PC-3 (cell line): ENCODE data around the gene LAMC2. TPM values are rescaled to one million over a fixed set of nuclear protein-coding genes. Genes with fewer than 3 reads are reported as not detected.
"Not testable (repeated sequence)": the region's sequence is repeated elsewhere in the genome, so short reads cannot be mapped to it uniquely, and the experiment has no call there.

Experiments used
- ATAC-seq: fragments of 200-7000 bp; cut with Tn5 transposase; 2 replicates; pipeline ENCODE4 v1.9.1; 2020; ENCODE audit warnings: mild to moderate bottlenecking, moderate library complexity
- BruUV-seq: library from RNA; stranded (reverse); fragments of 400-500 nt; replicated peaks from 2 replicates; lab custom pipeline; 2021; lab: Mats Ljungman, UMichigan
- CTCF ChIA-PET: fragments of 300-600 bp; sonication (Branson Sonifier 250); formaldehyde crosslinking; loops from one replicate; lab custom pipeline; 2022; ENCODE audit warnings: antibody characterized with exemption; lab: Charles Lee
- POLR2A ChIA-PET: fragments of 300-600 bp; sonication (Branson Sonifier 250); formaldehyde crosslinking; loops from one replicate; lab custom pipeline; 2022; ENCODE audit warnings: antibody characterized with exemption; ENCODE audit not compliant: unreplicated experiment; lab: Charles Lee
- DNase-seq: peaks from one replicate; pipeline ENCODE4 v3.0.0-alpha.2; 2015
- H2AFZ ChIP-seq: fragments of 300-600 bp; sonication (generic); 2 replicates; pipeline ENCODE4 v1.6.0; 2016; ENCODE audit warnings: antibody characterized with exemption, low read length
- H3F3A ChIP-seq: fragments of 300-600 bp; sonication (generic); one replicate; pipeline ENCODE4 v1.6.0; 2017; ENCODE audit warnings: antibody characterized with exemption, low read length, control low read depth, mild to moderate bottlenecking; ENCODE audit not compliant: unreplicated experiment
- H3K27ac ChIP-seq: fragments of 300-600 bp; sonication (generic); 2 replicates; pipeline ENCODE4 v1.5.1; 2016; ENCODE audit warnings: mild to moderate bottlenecking, low read length
- H3K27me3 ChIP-seq: fragments of 300-600 bp; sonication (generic); 2 replicates; pipeline ENCODE4 v1.6.1; 2016; ENCODE audit warnings: low read length, mixed read lengths
- H3K36me3 ChIP-seq: fragments of 300-600 bp; sonication (generic); 2 replicates; pipeline ENCODE4 v1.6.1; 2016; ENCODE audit warnings: low read depth, mixed run types, low read length, mixed read lengths
- H3K4me1 ChIP-seq: fragments of 300-600 bp; sonication (generic); 2 replicates; pipeline ENCODE4 v1.5.1; 2016; ENCODE audit warnings: low read length; ENCODE audit not compliant: insufficient read depth
- H3K4me2 ChIP-seq: fragments of 300-600 bp; sonication (generic); 2 replicates; pipeline ENCODE4 v1.6.0; 2016; ENCODE audit warnings: low read length
- H3K4me3 ChIP-seq: fragments of 300-600 bp; sonication (generic); 2 replicates; pipeline ENCODE4 v1.5.1; 2016; ENCODE audit warnings: mild to moderate bottlenecking, low read length, mixed read lengths
- H3K79me2 ChIP-seq: fragments of 300-600 bp; sonication (generic); 2 replicates; pipeline ENCODE4 v1.6.1; 2017; ENCODE audit warnings: low read length, mixed read lengths
- H3K9ac ChIP-seq: fragments of 300-600 bp; sonication (generic); 2 replicates; pipeline ENCODE4 v1.6.0; 2016; ENCODE audit warnings: mild to moderate bottlenecking, low read length
- H3K9me2 ChIP-seq: fragments of 300-600 bp; sonication (generic); replicated peaks from 2 replicates; pipeline ENCODE4 v1.6.1; 2016; ENCODE audit warnings: mixed run types, low read length, mixed read lengths
- H3K9me3 ChIP-seq: fragments of 300-600 bp; sonication (generic); 2 replicates; pipeline ENCODE4 v1.6.1; 2016; ENCODE audit warnings: low read length, mixed read lengths
- H4K20me1 ChIP-seq: fragments of 300-600 bp; sonication (generic); 2 replicates; pipeline ENCODE4 v1.6.1; 2016; ENCODE audit warnings: low read length, mixed read lengths
- EZH2 ChIP-seq: fragments of 300-600 bp; sonication (generic); IDR thresholded peaks from one replicate; pipeline ENCODE4 v1.6.1; 2017; ENCODE audit warnings: antibody characterized with exemption, mild to moderate bottlenecking, low read length; ENCODE audit not compliant: unreplicated experiment
- EZH2phosphoT487 ChIP-seq: fragments of 300-600 bp; sonication (generic); IDR thresholded peaks from 2 replicates; pipeline ENCODE4 v1.6.1; 2018; ENCODE audit warnings: mild to moderate bottlenecking, antibody characterized with exemption, low read length, borderline replicate concordance
- intact Hi-C: fragments of 100-400 bp; cut with micrococcal nuclease; formaldehyde crosslinking; loops from 2 replicates; pipeline ENCODE4 v1.9.0; 2023
- total RNA-seq: library from RNA; depleted of rRNA; stranded (reverse); fragments of >200 nt; gene quantifications from 2 replicates; pipeline ENCODE4 v1.2.3, GENCODE V29; 2014
- TF ChIP-seq, protein P1 (sequence below): fragments of 300-600 bp; sonication (generic); conservative IDR thresholded peaks from 2 replicates; pipeline ENCODE4 v1.5.1; 2017; ENCODE audit warnings: antibody characterized with exemption, low read depth, mild to moderate bottlenecking, low read length

LAMC2 gene
- total RNA-seq, 1 experiment from 2014 or later: 105 TPM

DNA sequence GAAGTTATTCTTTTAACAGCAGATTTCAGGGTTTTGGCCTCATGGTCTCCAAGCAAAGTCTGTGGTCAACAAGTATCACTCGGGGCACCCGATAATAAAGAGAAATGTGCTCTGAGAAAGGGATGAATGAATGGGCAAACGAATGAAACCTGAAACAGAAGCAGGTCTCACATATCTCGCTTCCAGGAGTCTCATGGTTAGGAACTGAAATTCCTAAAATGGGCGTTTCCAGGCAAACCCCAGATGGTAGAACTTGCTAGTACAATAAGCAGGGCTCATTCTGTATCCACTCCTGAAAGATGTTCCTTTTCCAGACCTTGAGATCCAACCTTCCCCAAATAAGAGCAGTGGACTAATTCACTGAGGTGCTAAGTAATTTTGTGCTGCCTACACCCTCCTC, 87.2 kb downstream of the LAMC2 start:
- Histone ChIP-seq H3K9ac (no peak overlapping the region), H3K4me2 (no peak overlapping the region), H3K9me2 (no peaks in the 10 kb centered on the region), H3K27ac (peak overlapping the region; percentile 51), H3K4me1 (peaks cover 29% of the 10 kb centered on the region), H3K27me3 (no peaks in the 10 kb centered on the region), H2AFZ (no peak overlapping the region), H3K36me3 (no peaks in the 10 kb centered on the region), H3F3A (no peaks in the 10 kb centered on the region), H3K4me3 (no peak overlapping the region), H3K79me2 (no peaks in the 10 kb centered on the region), H3K9me3 (no peaks in the 10 kb centered on the region), H4K20me1 (no peaks in the 10 kb centered on the region)
- intact Hi-C loops: no loop called here
- ATAC-seq: no peak
- BruUV-seq: no TSS peak
- peak; percentile 34 for DNase-seq
- ChIA-PET POLR2A (no interaction called here), CTCF (no interaction called here)
- TF ChIP-seq EZH2 (no peak), EZH2phosphoT487 (no peak)
- TF ChIP-seq, protein P1, sequence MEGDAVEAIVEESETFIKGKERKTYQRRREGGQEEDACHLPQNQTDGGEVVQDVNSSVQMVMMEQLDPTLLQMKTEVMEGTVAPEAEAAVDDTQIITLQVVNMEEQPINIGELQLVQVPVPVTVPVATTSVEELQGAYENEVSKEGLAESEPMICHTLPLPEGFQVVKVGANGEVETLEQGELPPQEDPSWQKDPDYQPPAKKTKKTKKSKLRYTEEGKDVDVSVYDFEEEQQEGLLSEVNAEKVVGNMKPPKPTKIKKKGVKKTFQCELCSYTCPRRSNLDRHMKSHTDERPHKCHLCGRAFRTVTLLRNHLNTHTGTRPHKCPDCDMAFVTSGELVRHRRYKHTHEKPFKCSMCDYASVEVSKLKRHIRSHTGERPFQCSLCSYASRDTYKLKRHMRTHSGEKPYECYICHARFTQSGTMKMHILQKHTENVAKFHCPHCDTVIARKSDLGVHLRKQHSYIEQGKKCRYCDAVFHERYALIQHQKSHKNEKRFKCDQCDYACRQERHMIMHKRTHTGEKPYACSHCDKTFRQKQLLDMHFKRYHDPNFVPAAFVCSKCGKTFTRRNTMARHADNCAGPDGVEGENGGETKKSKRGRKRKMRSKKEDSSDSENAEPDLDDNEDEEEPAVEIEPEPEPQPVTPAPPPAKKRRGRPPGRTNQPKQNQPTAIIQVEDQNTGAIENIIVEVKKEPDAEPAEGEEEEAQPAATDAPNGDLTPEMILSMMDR: no peak

DNA sequence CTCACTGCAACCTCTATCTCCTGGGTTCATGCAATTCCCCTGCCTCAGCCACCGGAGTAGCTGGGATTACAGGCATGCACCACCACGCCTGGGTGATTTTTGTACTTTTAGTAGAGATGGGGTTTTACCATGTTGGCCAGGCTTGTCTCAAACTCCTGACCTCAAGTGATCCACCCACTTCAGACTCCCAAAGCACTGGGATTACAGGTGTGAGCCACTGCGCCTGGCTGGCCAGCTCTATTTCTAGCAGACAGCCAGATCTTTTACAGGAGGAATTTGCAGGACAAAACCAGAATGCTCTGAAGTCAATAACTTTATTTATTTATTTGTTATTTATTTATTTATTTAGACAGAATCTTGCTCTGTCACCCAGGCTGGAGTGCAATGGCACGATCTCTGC, 87.9 kb downstream of the LAMC2 start:
- H3K4me1 ChIP-seq: peaks cover 36% of the 10 kb centered on the region
- intact Hi-C loops, H3K9me2 ChIP-seq, H4K20me1 ChIP-seq, H3K9me3 ChIP-seq, DNase-seq, H3K4me2 ChIP-seq, ATAC-seq, H3K79me2 ChIP-seq, H3K9ac ChIP-seq, POLR2A ChIA-PET, H2AFZ ChIP-seq, CTCF ChIA-PET, H3K27me3 ChIP-seq, H3K36me3 ChIP-seq, H3K27ac ChIP-seq, H3K4me3 ChIP-seq, BruUV-seq, H3F3A ChIP-seq: not testable (repeated sequence)

DNA sequence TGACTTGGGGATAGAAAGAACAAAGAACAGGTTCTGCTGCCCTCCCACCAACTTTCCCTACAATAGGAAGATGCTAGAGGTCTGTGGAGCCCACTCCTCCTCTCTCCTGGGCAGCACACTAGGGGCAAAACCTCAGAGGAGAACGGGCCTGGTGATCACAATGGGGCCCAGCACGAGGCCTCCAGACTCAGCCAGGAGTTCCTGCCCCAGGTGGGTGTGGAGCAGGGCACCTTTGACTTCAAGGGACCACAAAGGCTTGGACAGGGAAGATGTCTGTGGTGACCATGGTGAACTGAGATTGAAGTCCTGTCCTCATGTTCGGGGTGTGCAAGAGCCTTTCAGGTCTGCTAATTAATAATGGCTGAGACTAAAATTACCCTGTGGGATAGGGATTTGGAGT, 88.8 kb downstream of the LAMC2 start:
- DNase-seq (no peak), ATAC-seq (no peak)
- no peaks in the 10 kb centered on the region for H4K20me1 ChIP-seq
- TF ChIP-seq, protein P1: no peak
- TF ChIP-seq EZH2phosphoT487: no peak
- no peak for TF ChIP-seq EZH2
- H3K9me3 ChIP-seq: no peaks in the 10 kb centered on the region
- H3K4me1 ChIP-seq: peaks cover 44% of the 10 kb centered on the region
- no peak overlapping the region for H3K27ac ChIP-seq
- no TSS peak for BruUV-seq
- H3K36me3 ChIP-seq: no peaks in the 10 kb centered on the region
- no peaks in the 10 kb centered on the region for H3K9me2 ChIP-seq
- H3K9ac ChIP-seq: no peak overlapping the region
- no peaks in the 10 kb centered on the region for H3F3A ChIP-seq
- ChIA-PET POLR2A (no interaction called here), CTCF (no interaction called here)
- H3K79me2 ChIP-seq: no peaks in the 10 kb centered on the region
- no peaks in the 10 kb centered on the region for H3K27me3 ChIP-seq
- intact Hi-C loops: no loop called here
- no peak overlapping the region for H3K4me3 ChIP-seq
- H3K4me2 ChIP-seq: no peak overlapping the region
- H2AFZ ChIP-seq: no peak overlapping the region
